NT2/D1 (cell line): Measurements from ENCODE around the gene PTPN23.
"Not testable (repeated sequence)": the region's sequence is repeated elsewhere in the genome, so short reads cannot be mapped to it uniquely, and the experiment has no call there.

Experiments
- DNase-seq: peaks from one replicate; pipeline ENCODE4 v3.0.0-alpha.2; 2011; ENCODE audit warnings: low read depth, low spot score
- H3K27me3 ChIP-seq: 2 replicates; pipeline ENCODE4 v1.6.0; 2011; ENCODE audit warnings: mild to moderate bottlenecking; ENCODE audit not compliant: insufficient read length, insufficient read depth
- H3K36me3 ChIP-seq: 2 replicates; pipeline ENCODE4 v1.6.1; 2011; ENCODE audit warnings: mild to moderate bottlenecking, low read length, mixed read lengths; ENCODE audit not compliant: insufficient read depth, insufficient read length
- H3K4me1 ChIP-seq: 2 replicates; pipeline ENCODE4 v1.5.1; 2011; ENCODE audit not compliant: insufficient read depth, insufficient read length
- H3K4me3 ChIP-seq: 2 replicates; pipeline ENCODE4 v1.5.1; 2011; ENCODE audit warnings: low read depth; ENCODE audit not compliant: insufficient read length
- H3K9ac ChIP-seq: 2 replicates; pipeline ENCODE4 v1.6.0; 2011; ENCODE audit warnings: low read depth; ENCODE audit not compliant: insufficient read length
- H3K9me3 ChIP-seq: 2 replicates; pipeline ENCODE4 v1.5.1; 2011; ENCODE audit warnings: mild to moderate bottlenecking, low read length; ENCODE audit not compliant: insufficient read depth
- SUZ12 ChIP-seq: IDR thresholded peaks from 2 replicates; pipeline ENCODE4 v1.6.1; 2011; ENCODE audit not compliant: insufficient read length, insufficient read depth; ENCODE audit errors: extremely low read depth
- YY1 ChIP-seq: IDR thresholded peaks from 2 replicates; pipeline ENCODE4 v1.6.1; 2011; ENCODE audit not compliant: insufficient read length, insufficient read depth
- ZNF274 ChIP-seq: IDR thresholded peaks from 2 replicates; pipeline ENCODE4 v1.6.1; 2011; ENCODE audit warnings: mild to moderate bottlenecking, low read depth, low read length

PTPN23 gene

GRCh38 chr3:47344971-47345370, 35.9 kb upstream of the PTPN23 start:
- Histone ChIP-seq H3K4me1 (peaks cover 3% of the 10 kb centered on the region), H3K4me3 (no peak overlapping the region), H3K9me3 (no peaks in the 10 kb centered on the region), H3K27me3 (no peaks in the 10 kb centered on the region), H3K9ac (no peak overlapping the region), H3K36me3 (peaks cover 57% of the 10 kb centered on the region)
- no peak for TF ChIP-seq SUZ12
- TF ChIP-seq YY1, result no peak
- TF ChIP-seq ZNF274, result no peak
- DNase-seq, result no peak

GRCh38 chr3:47347217-47347801, 33.5 kb upstream of the PTPN23 start:
- no peaks in the 10 kb centered on the region for H3K27me3 ChIP-seq
- no peak overlapping the region for H3K9ac ChIP-seq
- H3K9me3 ChIP-seq, result no peaks in the 10 kb centered on the region
- no peak for DNase-seq
- peaks cover 3% of the 10 kb centered on the region for H3K4me1 ChIP-seq
- peaks cover 38% of the 10 kb centered on the region for H3K36me3 ChIP-seq
- H3K4me3 ChIP-seq, result no peak overlapping the region
- no peak for TF ChIP-seq YY1
- TF ChIP-seq ZNF274, result no peak
- TF ChIP-seq SUZ12, result no peak

GRCh38 chr3:47348411-47349154, 32.2 kb upstream of the PTPN23 start:
- H3K9me3 ChIP-seq, result no peaks in the 10 kb centered on the region
- H3K36me3 ChIP-seq, result peaks cover 26% of the 10 kb centered on the region
- H3K4me3 ChIP-seq, result no peak overlapping the region
- H3K27me3 ChIP-seq, result no peaks in the 10 kb centered on the region
- no peak for DNase-seq
- TF ChIP-seq ZNF274 (no peak), SUZ12 (no peak), YY1 (no peak)
- no peak overlapping the region for H3K9ac ChIP-seq
- H3K4me1 ChIP-seq, result peaks cover 3% of the 10 kb centered on the region

GRCh38 chr3:47355010-47355409, 25.8 kb upstream of the PTPN23 start:
- Histone ChIP-seq H3K27me3 (no peaks in the 10 kb centered on the region), H3K4me1 (no peaks in the 10 kb centered on the region), H3K4me3 (no peak overlapping the region), H3K9me3 (peaks cover 33% of the 10 kb centered on the region), H3K36me3 (no peaks in the 10 kb centered on the region), H3K9ac (no peak overlapping the region)
- TF ChIP-seq YY1 (no peak), ZNF274 (no peak), SUZ12 (no peak)
- no peak for DNase-seq

GRCh38 chr3:47356201-47356600, 24.6 kb upstream of the PTPN23 start:
- H3K36me3 ChIP-seq, result no peaks in the 10 kb centered on the region
- no peaks in the 10 kb centered on the region for H3K27me3 ChIP-seq
- no peak overlapping the region for H3K4me3 ChIP-seq
- no peaks in the 10 kb centered on the region for H3K4me1 ChIP-seq
- H3K9me3 ChIP-seq, result peaks cover 44% of the 10 kb centered on the region
- no peak overlapping the region for H3K9ac ChIP-seq
- no peak for DNase-seq
- TF ChIP-seq SUZ12 (no peak), ZNF274 (no peak), YY1 (no peak)

GRCh38 chr3:47359323-47359722, 21.5 kb upstream of the PTPN23 start:
- H3K27me3 ChIP-seq, result no peaks in the 10 kb centered on the region
- TF ChIP-seq SUZ12, result no peak
- TF ChIP-seq ZNF274, result no peak
- no peak for TF ChIP-seq YY1
- H3K9ac ChIP-seq, result no peak overlapping the region
- peak; percentile 33 for DNase-seq
- no peaks in the 10 kb centered on the region for H3K4me1 ChIP-seq
- peaks cover 59% of the 10 kb centered on the region for H3K9me3 ChIP-seq
- H3K36me3 ChIP-seq, result no peaks in the 10 kb centered on the region
- H3K4me3 ChIP-seq, result no peak overlapping the region

GRCh38 chr3:47360110-47360517, 20.7 kb upstream of the PTPN23 start:
- H3K4me3 ChIP-seq, H3K27me3 ChIP-seq, H3K4me1 ChIP-seq, H3K9ac ChIP-seq, H3K36me3 ChIP-seq, DNase-seq: not testable (repeated sequence)
- H3K9me3 ChIP-seq, result peaks cover 59% of the 10 kb centered on the region
